ENCODE results near the gene IRAK1.
A peak's percentile ranks its signal among the peaks of the same experiment; 100 is the strongest.
"Not testable (repeated sequence)": the region's sequence is repeated elsewhere in the genome, so short reads cannot be mapped to it uniquely, and the experiment has no call there.

IRAK1 gene

GRCh38 chrX:154002215-154002719 lies 17.4 kb downstream of the IRAK1 start:
- peak in 37 of 58 donors; percentile 5 to 64 (median 28) for DNase-seq

- no peak for DNase-seq
Measured at GRCh38 chrX:154000051-154000450, 19.7 kb downstream of the IRAK1 start.

DNA sequence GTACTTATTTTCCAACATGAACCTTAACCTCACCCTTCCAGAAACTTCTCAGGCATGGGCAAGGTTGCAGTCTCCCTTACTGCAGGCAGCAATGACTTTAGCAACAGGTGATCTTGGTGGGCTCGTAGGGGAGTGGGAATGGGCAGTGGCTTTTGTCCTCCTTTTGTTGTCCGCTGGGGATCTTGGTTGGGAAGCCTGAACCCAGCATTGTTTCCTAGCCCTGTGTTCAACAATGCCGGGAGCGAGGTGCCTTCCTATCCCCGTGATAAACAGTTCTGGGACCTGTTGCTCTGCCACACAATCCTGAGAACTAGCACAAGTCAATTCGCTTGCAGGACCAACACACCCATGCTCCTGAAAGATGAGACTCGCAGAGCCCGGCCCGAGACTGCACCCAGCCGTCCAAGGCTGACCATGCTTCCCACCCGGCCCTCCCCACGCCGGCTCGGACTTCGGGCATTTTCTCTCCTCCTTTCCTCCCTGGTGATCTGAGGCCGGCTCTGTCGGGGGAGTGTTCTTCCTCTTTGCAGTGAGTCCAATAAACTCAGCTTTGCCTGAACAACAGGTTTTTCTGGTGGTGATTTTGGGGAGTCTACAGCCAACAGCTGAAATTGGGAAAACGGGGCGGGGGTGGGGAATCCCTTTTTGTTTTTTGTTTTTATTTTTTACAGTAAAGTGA lies 20.2 kb downstream of the IRAK1 start:
- DNase-seq: no peak

DNA sequence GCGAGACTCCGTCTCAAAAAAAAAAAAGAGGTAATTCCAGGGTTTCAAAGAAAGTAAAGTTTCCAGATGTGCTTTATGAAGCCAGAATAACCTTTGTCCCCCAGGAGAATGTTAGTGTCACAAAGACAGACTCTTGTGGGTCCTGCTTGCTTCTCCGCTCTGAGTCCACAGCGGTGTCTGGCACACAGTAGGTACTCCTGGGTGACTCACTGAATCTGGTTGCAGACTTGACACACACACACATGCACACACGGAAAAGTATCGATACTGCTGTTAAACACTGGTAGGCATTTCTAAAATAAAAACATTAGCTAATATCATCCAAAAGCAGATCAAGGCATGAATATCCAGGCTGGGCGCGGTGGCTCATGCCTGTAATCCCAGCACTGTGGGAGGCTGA lies 24.2 kb downstream of the IRAK1 start:
- no peak for DNase-seq

DNA sequence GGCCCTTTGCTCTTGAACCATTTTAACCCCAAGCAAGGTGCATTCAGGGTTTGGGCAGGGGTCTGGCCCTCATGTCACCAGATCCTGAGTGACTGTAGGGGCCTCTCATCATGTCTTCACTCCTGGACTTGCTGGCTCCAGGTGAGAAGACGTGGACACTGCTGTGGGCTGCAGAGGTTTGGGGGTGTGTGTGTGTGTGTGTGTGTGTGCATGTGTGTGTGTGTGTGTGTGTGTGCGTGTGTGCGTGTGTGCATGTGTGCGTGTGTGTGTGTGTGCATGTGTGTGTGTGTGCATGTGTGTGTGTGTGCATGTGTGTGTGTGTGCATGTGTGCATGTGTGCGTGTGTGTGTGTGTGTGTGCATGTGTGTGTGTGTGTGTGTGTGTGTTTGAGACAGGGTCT lies 25.3 kb downstream of the IRAK1 start:
- DNase-seq: not testable (repeated sequence)

DNA sequence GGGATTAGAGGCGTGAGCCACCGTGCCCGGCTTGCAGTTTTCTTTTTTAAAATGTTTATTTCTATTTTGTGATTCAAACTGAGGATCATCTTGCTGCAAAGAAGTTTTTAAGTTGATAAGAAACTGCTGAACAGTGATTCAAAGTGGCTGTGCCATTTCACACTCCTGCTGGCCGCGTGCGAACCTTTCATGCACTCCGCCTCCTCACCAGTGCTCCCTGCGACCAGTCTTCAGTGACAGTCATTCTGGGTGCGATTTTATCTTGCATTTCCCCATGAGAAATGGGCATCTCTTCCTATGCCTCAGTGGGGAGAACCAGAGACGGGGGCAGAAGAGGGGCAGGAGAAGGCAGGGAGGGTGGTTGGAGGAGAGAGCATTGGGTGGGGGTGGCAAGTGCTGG lies 25.7 kb downstream of the IRAK1 start:
- no peak for DNase-seq

GRCh38 chrX:153993079-153993478 lies 26.6 kb downstream of the IRAK1 start:
- no peak for DNase-seq

DNA sequence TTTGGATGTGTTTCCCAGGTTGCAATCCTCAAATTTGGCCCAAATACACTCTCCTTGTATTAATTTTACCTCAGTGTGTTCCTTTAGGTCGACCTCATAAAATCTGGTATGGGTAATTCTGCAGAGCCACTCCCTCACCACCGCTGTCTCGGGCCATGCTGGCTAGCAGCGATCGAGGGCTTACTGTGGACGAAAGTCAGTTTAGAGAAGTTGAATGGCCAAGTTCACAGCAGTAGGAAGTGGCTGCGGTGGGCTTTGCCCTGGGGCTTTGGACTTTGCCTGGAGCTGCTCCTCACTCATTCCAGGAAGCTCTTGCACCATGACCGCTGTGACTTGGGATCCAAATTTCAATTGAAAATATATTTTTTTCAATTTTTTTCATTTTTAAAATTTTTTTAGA lies 27.5 kb downstream of the IRAK1 start:
- no peak for DNase-seq

GRCh38 chrX:153991013-153991580 lies 28.6 kb downstream of the IRAK1 start:
- no peak for DNase-seq

DNA sequence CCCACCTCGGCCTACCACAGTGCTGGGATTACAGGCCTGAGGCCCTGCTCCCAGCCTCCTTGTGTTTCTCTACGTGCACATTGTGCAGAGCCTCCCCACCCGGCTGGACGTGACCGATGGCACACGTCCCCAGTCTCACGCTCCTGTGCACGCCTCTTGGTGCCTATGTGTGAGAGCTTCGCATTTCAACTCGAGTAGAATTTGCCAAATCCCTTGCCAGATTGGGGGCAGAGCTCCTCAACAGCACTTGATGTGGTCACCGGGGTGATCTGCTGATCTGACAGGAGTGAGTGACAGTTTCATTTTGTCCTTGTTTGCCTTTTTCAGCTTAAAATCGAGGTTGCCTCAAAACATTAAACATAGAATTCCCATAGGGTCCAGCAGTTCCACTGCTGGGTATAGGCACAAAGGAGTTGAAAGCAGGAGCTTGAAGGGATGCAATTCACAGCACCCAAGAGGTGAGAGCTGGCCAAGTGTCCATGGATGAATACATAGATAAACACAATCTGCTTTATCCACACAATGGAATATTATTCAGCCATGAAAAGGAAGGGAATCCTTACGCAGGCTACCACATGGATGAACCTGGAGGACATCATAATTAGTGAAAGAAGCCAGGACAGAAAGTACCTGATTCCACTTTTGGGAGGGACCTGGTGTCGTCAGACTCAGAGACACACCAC lies 29.6 kb downstream of the IRAK1 start:
- DNase-seq: no peak

- no peak for DNase-seq
Measured at GRCh38 chrX:153988493-153988892, 31.2 kb downstream of the IRAK1 start.

GRCh38 chrX:153984351-153985178 lies 35.1 kb downstream of the IRAK1 start:
- no peak for DNase-seq

GRCh38 chrX:153983321-153983801 lies 36.3 kb downstream of the IRAK1 start:
- no peak for DNase-seq

- peak in 3 of 58 donors; percentile 5 to 23 (median 5) for DNase-seq
Measured at GRCh38 chrX:153981771-153982533, 37.8 kb downstream of the IRAK1 start.

DNA sequence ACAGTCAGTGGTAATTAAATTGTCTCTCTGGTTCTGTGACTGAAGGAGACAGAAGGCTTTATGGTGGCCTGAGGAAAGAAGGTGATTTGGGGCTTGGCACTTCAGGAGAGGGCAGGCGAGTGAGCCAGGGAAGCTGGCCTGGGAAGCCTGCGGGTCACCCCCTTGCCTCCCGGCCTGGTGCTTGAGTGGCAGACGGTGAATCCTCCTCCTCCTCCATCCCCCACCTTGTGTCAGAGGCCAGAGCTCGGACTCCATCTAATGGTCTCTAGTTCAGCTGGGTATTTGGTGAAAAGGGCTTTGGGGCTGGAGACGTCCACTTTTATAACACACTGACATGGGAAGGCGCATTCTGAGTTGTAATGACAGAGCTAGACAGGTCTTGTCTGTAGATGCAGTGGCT lies 38.5 kb downstream of the IRAK1 start:
- no peak for DNase-seq

GRCh38 chrX:153980394-153980793 lies 39.3 kb downstream of the IRAK1 start:
- DNase-seq: not testable (repeated sequence)

GRCh38 chrX:153974726-153975286 lies 44.9 kb downstream of the IRAK1 start:
- DNase-seq: no peak

GRCh38 chrX:153974003-153974725 lies 45.5 kb downstream of the IRAK1 start:
- no peak for DNase-seq

DNA sequence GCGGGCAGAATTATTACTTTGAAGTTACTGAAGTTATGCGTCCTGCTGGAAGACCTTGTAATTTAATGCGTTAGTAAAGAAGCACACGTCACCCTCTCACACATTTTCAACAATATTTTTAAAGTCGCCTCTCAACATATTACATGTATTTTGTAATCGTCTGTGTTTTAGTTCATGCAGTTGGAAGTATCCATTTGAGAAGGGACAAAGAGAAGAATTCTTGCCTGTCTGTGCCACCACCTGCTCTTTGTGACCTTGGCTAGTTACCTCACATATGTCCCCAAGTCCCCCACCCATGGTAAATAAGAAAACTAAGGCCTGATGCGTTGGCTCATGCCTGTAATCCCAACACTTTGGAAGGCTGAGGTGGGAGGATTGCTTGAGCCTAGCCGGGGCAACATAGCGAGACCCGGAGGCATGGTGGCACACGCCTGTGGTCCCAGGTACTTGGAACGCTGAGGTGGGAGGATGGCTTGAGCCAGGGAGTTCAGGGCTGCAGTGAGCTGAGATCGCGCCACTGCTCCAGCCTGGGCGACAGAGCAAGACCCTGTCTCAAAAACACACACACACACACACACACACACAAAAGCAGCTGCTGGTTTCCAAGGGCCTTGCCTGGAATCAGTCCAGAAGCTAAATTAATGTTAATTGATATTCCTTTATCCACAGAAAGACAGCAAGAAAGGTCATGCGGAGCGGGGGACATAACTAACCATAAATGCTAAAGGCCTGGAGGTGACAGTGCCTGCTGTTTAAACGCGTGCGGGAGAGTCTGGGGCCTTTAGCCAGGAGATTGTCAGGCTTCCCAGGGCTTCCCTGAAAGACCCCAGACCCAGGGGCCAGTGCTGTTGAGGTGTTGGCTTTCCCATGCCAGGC lies 46.3 kb downstream of the IRAK1 start:
- DNase-seq: no peak
